Measurements from ENCODE around the gene SH3TC2.

- TF ChIP-seq RAD21 (IDR thresholded peaks at IDR 0.05; ENCODE audit: low read length) (no peak), POLR2AphosphoS5 (IDR thresholded peaks at IDR 0.05; ENCODE audit: low read depth, low read length) (no peak), REST (IDR thresholded peaks at IDR 0.05; ENCODE audit: low read depth, low read length) (no peak), CTCF (IDR thresholded peaks at IDR 0.05) (no peak), MEF2A (IDR thresholded peaks at IDR 0.05; ENCODE audit: borderline replicate concordance, low read depth) (no peak), SMC3 (IDR thresholded peaks at IDR 0.05; ENCODE audit: low read depth, low read length) (no peak), GABPA (IDR thresholded peaks at IDR 0.05; ENCODE audit: low read depth) (no peak), PBX3 (IDR thresholded peaks at IDR 0.05) (no peak), FOXJ3 (CRISPR knock-in tag; IDR thresholded peaks at IDR 0.05) (no peak)
These were observed 37.1 kb upstream of the SH3TC2 start for GRCh38 chr5:149099920-149100319.

Measured in SK-N-SH (cell line).